GM19043 (cell line): ENCODE measurements around the gene CFAP65.

Source experiments
- ATAC-seq: cut with Tn5 transposase; IDR thresholded peaks from one replicate; pipeline ENCODE4 v1.9.1; 2021; ENCODE audit warnings: low read depth; ENCODE audit not compliant: unreplicated experiment

CFAP65 gene

GRCh38 chr2:218953366-218953954 is 87.9 kb downstream of the CFAP65 start:
- no peak for ATAC-seq
